HepG2 (cell line): ENCODE data around the gene CADM1. TPM values are rescaled to one million over a fixed set of nuclear protein-coding genes. Genes with fewer than 3 reads are reported as not detected.

Experiments
- ATAC-seq: fragments of 200-7000 bp; cut with Tn5 transposase; 3 replicates; pipeline ENCODE4 v1.9.1; 2020; ENCODE audit warnings: mild to moderate bottlenecking, moderate library complexity
- BruUV-seq: library from RNA; stranded (reverse); fragments of 400-500 nt; replicated peaks from 2 replicates; lab custom pipeline; 2021; lab: Mats Ljungman, UMichigan
- CTCF ChIA-PET: fragments of 300-600 bp; formaldehyde crosslinking; extraction: SDS; loops from one replicate; lab custom pipeline; 2021; ENCODE audit warnings: low total read pairs, inconsistent platforms, low intra/inter-chr PET ratio; lab: Yijun Ruan, JAX
- POLR2A ChIA-PET: fragments of 350-600 bp; sonication (Branson Sonifier 250); formaldehyde crosslinking; loops from one replicate; lab custom pipeline; 2020; ENCODE audit warnings: antibody characterized with exemption, inconsistent platforms; lab: Yijun Ruan, JAX
- DNase-seq: peaks from one replicate; pipeline ENCODE4 v3.0.0-alpha.2; 2015; ENCODE audit warnings: low spot score
- FAIRE-seq: peaks from 3 replicates; lab custom pipeline; 2011; peaks lifted over from hg19 to GRCh38; lab: Jason Lieb, UNC
- H2AFZ ChIP-seq: one replicate; pipeline ENCODE4 v1.6.1; 2011; ENCODE audit warnings: low read length, inconsistent platforms
- H3K27ac ChIP-seq: fragments of 300-600 bp; 3 replicates; pipeline ENCODE4 v1.8.0; 2011; ENCODE audit warnings: mixed run types, mild to moderate bottlenecking, mixed read lengths, low read length, inconsistent platforms; ENCODE audit not compliant: insufficient read depth; ENCODE audit errors: extremely low read length
- H3K27me3 ChIP-seq, 2 experiments: fragments of 200-600 bp in 1 of 2; 2 replicates in 1 of 2; 3 replicates in 1 of 2; pipeline versions ENCODE4 v1.6.0 to v1.8.0; 2011; ENCODE audit warnings: low read length in 2 of 2, mild to moderate bottlenecking in 2 of 2, moderate library complexity in 2 of 2, inconsistent platforms in 1 of 2; ENCODE audit not compliant: insufficient read depth in 2 of 2, control insufficient read depth in 1 of 2
- H3K36me3 ChIP-seq, 2 experiments: fragments of 200-600 bp in 1 of 2; replicated peaks in 1 of 2; 2 replicates in 1 of 2; 3 replicates in 1 of 2; pipeline versions ENCODE4 v1.5.1 to v1.8.0; 2011; ENCODE audit warnings: low read length in 2 of 2, inconsistent platforms in 1 of 2; ENCODE audit not compliant: insufficient read depth in 2 of 2, control insufficient read depth in 1 of 2
- H3K4me1 ChIP-seq: 2 replicates; pipeline ENCODE4 v1.5.1; 2012; ENCODE audit warnings: low read length, inconsistent platforms; ENCODE audit not compliant: insufficient read depth
- H3K4me2 ChIP-seq: 2 replicates; pipeline ENCODE4 v1.6.0; 2011; ENCODE audit warnings: low read depth, low read length, inconsistent platforms
- H3K4me3 ChIP-seq, 3 experiments: fragments of 200-600 bp in 1 of 3; sonication (generic), shearing (Covaris generic) in 1 of 3; replicated peaks in 1 of 3; 2 replicates each; pipeline ENCODE4 v1.5.1; 2011 to 2016; ENCODE audit warnings: low read length in 3 of 3, inconsistent platforms in 2 of 3, low read depth in 2 of 3, mild to moderate bottlenecking in 2 of 3, control low read depth in 1 of 3, mixed read lengths in 1 of 3; ENCODE audit not compliant: insufficient read depth in 1 of 3
- H3K79me2 ChIP-seq: one replicate; pipeline ENCODE4 v1.6.1; 2011; ENCODE audit warnings: low read length, inconsistent platforms; ENCODE audit not compliant: insufficient read depth
- H3K9ac ChIP-seq: 2 replicates; pipeline ENCODE4 v1.6.0; 2011; ENCODE audit warnings: mild to moderate bottlenecking, low read depth, low read length, inconsistent platforms; ENCODE audit not compliant: insufficient read depth
- H3K9me3 ChIP-seq: 2 replicates; pipeline ENCODE4 v1.5.1; 2012; ENCODE audit warnings: mild to moderate bottlenecking, low read length
- H4K20me1 ChIP-seq: 2 replicates; pipeline ENCODE4 v1.6.0; 2011; ENCODE audit warnings: inconsistent platforms, mild to moderate bottlenecking, low read length, moderate library complexity; ENCODE audit not compliant: insufficient read depth
- AKAP8 ChIP-seq: sonication (generic); formaldehyde crosslinking; IDR thresholded peaks from 2 replicates; pipeline ENCODE4 v1.5.1; 2020; ENCODE audit warnings: mild to moderate bottlenecking, missing genetic modification reagents
- CTCF ChIP-seq: sonication (generic); formaldehyde crosslinking; IDR thresholded peaks from 2 replicates; pipeline ENCODE4 v1.5.0; 2020; ENCODE audit warnings: mild to moderate bottlenecking, missing genetic modification reagents, moderate library complexity
- ETV6 ChIP-seq: sonication (generic); formaldehyde crosslinking; conservative IDR thresholded peaks from 2 replicates; pipeline ENCODE4 v1.4.0; 2020; ENCODE audit warnings: missing genetic modification reagents
- HDAC1 ChIP-seq: sonication (generic); formaldehyde crosslinking; IDR thresholded peaks from 2 replicates; pipeline ENCODE4 v1.5.1; 2020; ENCODE audit warnings: mild to moderate bottlenecking, missing genetic modification reagents
- HIC2 ChIP-seq: sonication (generic); formaldehyde crosslinking; IDR thresholded peaks from 2 replicates; pipeline ENCODE4 v1.9.0; 2022; ENCODE audit warnings: low read depth, missing genetic modification reagents
- HNRNPL ChIP-seq: fragments of 200-400 bp; formaldehyde crosslinking; IDR thresholded peaks from 2 replicates; pipeline ENCODE4 v1.6.1; 2017; ENCODE audit warnings: mild to moderate bottlenecking, low read depth, low read length
- HOXA7 ChIP-seq: sonication (generic); formaldehyde crosslinking; IDR thresholded peaks from 2 replicates; pipeline ENCODE4 v1.8.1; 2022; ENCODE audit warnings: mild to moderate bottlenecking, missing genetic modification reagents, moderate library complexity
- ISL2 ChIP-seq: sonication (generic); formaldehyde crosslinking; IDR thresholded peaks from 2 replicates; pipeline ENCODE4 v1.5.0; 2020; ENCODE audit warnings: missing genetic modification reagents
- KLF11 ChIP-seq: IDR thresholded peaks from 2 replicates; pipeline ENCODE4 v1.6.1; 2016; ENCODE audit warnings: missing compliant biosample characterization
- KLF9 ChIP-seq: IDR thresholded peaks from 2 replicates; pipeline ENCODE4 v1.6.1; 2016; ENCODE audit warnings: low read depth
- MTA1 ChIP-seq: sonication (generic); formaldehyde crosslinking; IDR thresholded peaks from 2 replicates; pipeline ENCODE4 v1.4.0; 2020; ENCODE audit warnings: missing genetic modification reagents, mild to moderate bottlenecking, borderline replicate concordance
- NCOA2 ChIP-seq: sonication (generic); formaldehyde crosslinking; IDR thresholded peaks from 2 replicates; pipeline ENCODE4 v1.8.0; 2022; ENCODE audit warnings: inconsistent platforms
- SALL2 ChIP-seq: sonication (generic); formaldehyde crosslinking; IDR thresholded peaks from 2 replicates; pipeline ENCODE4 v1.8.1; 2023; ENCODE audit warnings: mild to moderate bottlenecking, missing genetic modification reagents, inconsistent platforms
- SMAD1 ChIP-seq: sonication (generic); formaldehyde crosslinking; IDR thresholded peaks from 2 replicates; pipeline ENCODE4 v1.4.0; 2020; ENCODE audit warnings: missing genetic modification reagents, low read depth, mild to moderate bottlenecking, borderline replicate concordance
- ZBTB43 ChIP-seq: sonication (generic); formaldehyde crosslinking; conservative IDR thresholded peaks from 2 replicates; pipeline ENCODE4 v1.4.0; 2020; ENCODE audit warnings: missing genetic modification reagents
- ZBTB46 ChIP-seq: sonication (generic); formaldehyde crosslinking; IDR thresholded peaks from 2 replicates; pipeline ENCODE4 v1.4.0; 2020; ENCODE audit warnings: mild to moderate bottlenecking, missing genetic modification reagents, borderline replicate concordance
- ZNF615 ChIP-seq: sonication (generic); formaldehyde crosslinking; IDR thresholded peaks from 2 replicates; pipeline ENCODE4 v1.5.0; 2020; ENCODE audit warnings: mild to moderate bottlenecking, missing genetic modification reagents, borderline replicate concordance
- ZNF709 ChIP-seq: sonication (generic); formaldehyde crosslinking; IDR thresholded peaks from 2 replicates; pipeline ENCODE4 v1.5.0; 2020; ENCODE audit warnings: mild to moderate bottlenecking, missing genetic modification reagents
- ZNF850 ChIP-seq: sonication (generic); formaldehyde crosslinking; conservative IDR thresholded peaks from 2 replicates; pipeline ENCODE4 v1.9.0; 2021; ENCODE audit warnings: mild to moderate bottlenecking, missing genetic modification reagents
- WGBS: methylation state at CpG from one replicate; pipeline ENCODE4 v1.1.6; 2017; ENCODE audit warnings: low lambda C conversion rate; 5-methylcytosine and 5-hydroxymethylcytosine counted together
- in situ Hi-C: cut with HindIII; loops from 2 replicates; pipeline ENCODE4 v1.10.0; 2017; ENCODE audit warnings: low pct_unique_long_range_greater_than_20kb; ENCODE audit not compliant: extremely low pct_ligation_motif_present
- intact Hi-C: fragments of 100-400 bp; cut with micrococcal nuclease; formaldehyde crosslinking; loops from one replicate; pipeline ENCODE4 v1.10.0; 2022; ENCODE audit not compliant: unreplicated experiment
- polyA plus RNA-seq, 8 experiments: library from polyadenylated mRNA; depleted of rRNA in 3 of 8; stranded (reverse) in 7 of 8; unstranded in 1 of 8; fragments of >200 nt; fragmentation: Illumina TruSeq in 4 of 8; extraction: Trizol in 4 of 8; gene quantifications; 2 replicates each; pipeline versions ENCODE4 v1.2.1 to v1.2.3, GENCODE V29; 2011 to 2016; ENCODE audit warnings: low read depth in 4 of 8, missing spikeins in 1 of 8, mixed read lengths in 1 of 8; ENCODE audit not compliant: insufficient read depth in 1 of 8
- total RNA-seq, 5 experiments: library from RNA; depleted of rRNA; stranded (reverse); fragments of >200 nt; fragmentation: Illumina TruSeq; extraction: Trizol; gene quantifications; 2 replicates each; pipeline ENCODE4 v1.2.3, GENCODE V29; 2016; ENCODE audit warnings: low read depth in 1 of 5

Gene CADM1
- total and polyA plus RNA-seq, 2 of the 13 experiments (the other 11 are each of a cell fraction or from before 2014, with no cell fraction given) = 71.3 to 122 TPM

GRCh38 chr11:115365907-115366306 lies 138.3 kb downstream of the CADM1 start (continued):
- TF ChIP-seq ZBTB43 (CRISPR knock-in tag) = no peak
- no peak for TF ChIP-seq NCOA2 (CRISPR knock-in tag)

GRCh38 chr11:115364896-115365295 lies 139.3 kb downstream of the CADM1 start:
- 97% methylated on average over 3 of the region's 3 CpGs for WGBS
- in situ Hi-C loops = no loop called here
- no peak overlapping the region for H3K27ac ChIP-seq
- FAIRE-seq (no peak), DNase-seq (no peak), ATAC-seq (no peak)
- H3K4me2 ChIP-seq = no peak overlapping the region
- no peak overlapping the region for H2AFZ ChIP-seq
- H3K9me3 ChIP-seq = no peaks in the 10 kb centered on the region
- peaks cover 2% of the 10 kb centered on the region for H3K79me2 ChIP-seq
- no peaks in the 10 kb centered on the region for H3K27me3 ChIP-seq
- no TSS peak for BruUV-seq
- H3K4me3 ChIP-seq = no peak overlapping the region
- no peaks in the 10 kb centered on the region for H3K36me3 ChIP-seq
- H4K20me1 ChIP-seq = no peaks in the 10 kb centered on the region
- H3K9ac ChIP-seq = no peak overlapping the region
- ChIA-PET POLR2A (no interaction called here), CTCF (no interaction called here)
- intact Hi-C loops = no loop called here
- peaks cover 19% of the 10 kb centered on the region for H3K4me1 ChIP-seq
- TF ChIP-seq ISL2 (CRISPR knock-in tag) (no peak), ETV6 (CRISPR knock-in tag) (no peak), SMAD1 (CRISPR knock-in tag) (no peak), ZNF850 (no peak), KLF9 (CRISPR knock-in tag) (no peak), HDAC1 (CRISPR knock-in tag) (no peak), SALL2 (CRISPR knock-in tag) (no peak), ZBTB46 (CRISPR knock-in tag) (no peak), MTA1 (CRISPR knock-in tag) (no peak), HNRNPL (no peak), HOXA7 (CRISPR knock-in tag) (no peak), ZNF615 (CRISPR knock-in tag) (no peak), ZNF709 (CRISPR knock-in tag) (no peak), KLF11 (CRISPR knock-in tag) (no peak), HIC2 (CRISPR knock-in tag) (no peak), AKAP8 (CRISPR knock-in tag) (no peak), CTCF (CRISPR knock-in tag) (no peak)
